ENCODE measurements around the gene EID3.
"Not testable (repeated sequence)": the region's sequence is repeated elsewhere in the genome, so short reads cannot be mapped to it uniquely, and the experiment has no call there.

Gene EID3

DNA sequence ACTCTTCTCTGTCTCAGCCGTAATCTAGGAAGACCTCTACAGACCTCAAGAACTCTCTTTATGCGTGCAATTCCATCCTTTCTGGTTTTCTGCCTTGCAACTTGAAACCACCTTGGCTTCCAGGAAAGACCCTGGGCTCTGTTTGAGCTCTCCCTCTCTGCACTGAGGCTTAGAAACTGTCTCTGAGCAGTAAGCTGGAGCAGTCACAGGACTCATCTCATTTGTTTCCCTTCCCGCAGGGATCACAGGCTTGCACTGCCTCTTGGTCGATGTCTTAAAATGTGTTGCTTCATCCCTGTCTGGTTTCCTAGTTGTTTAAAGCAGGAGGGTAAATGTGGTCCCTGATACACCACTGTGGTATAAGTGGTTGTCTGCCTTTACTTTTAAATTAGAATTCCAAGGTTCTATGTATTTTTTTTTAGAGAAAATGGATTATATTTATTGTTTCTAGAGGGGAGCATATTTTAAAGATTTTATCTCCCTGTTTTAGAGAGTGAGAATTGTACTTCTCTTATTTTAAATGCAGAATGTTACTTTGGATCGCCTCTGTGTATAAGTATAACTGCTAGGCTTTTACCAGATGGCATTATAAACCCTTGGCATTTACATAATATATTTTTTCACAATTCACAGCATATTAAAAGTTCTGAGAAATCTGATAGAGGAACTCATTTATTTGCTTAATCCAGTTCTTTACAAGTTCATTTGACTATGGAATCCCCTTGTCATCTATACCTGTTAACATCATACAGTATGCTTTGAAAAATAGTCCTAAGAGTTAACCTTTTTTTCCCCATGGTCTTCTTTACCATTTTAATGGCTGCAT lies 26.4 kb downstream of the EID3 start:
- no peak for DNase-seq
- Mint-ChIP-seq H3K4me3 (no peak overlapping the region), H3K9me3 (no peaks in the 10 kb centered on the region), H3K27ac (peak overlapping the region; percentile 42), H3K36me3 (peaks cover 38% of the 10 kb centered on the region), H3K4me1 (no peaks in the 10 kb centered on the region), H3K27me3 (no peaks in the 10 kb centered on the region)
- CTCF ChIA-PET, result interaction anchor here (1.0 kb wide), 1 partner anchor 9 kb away, joined by 4 read pairs; no protein-coding TSS in a partner anchor

GRCh38 chr12:104331376-104331775 lies 27.8 kb downstream of the EID3 start:
- H3K27ac Mint-ChIP-seq, result no peak overlapping the region
- CTCF ChIA-PET, result no interaction called here
- H3K4me3 Mint-ChIP-seq, result no peak overlapping the region
- no peak for DNase-seq
- H3K9me3 Mint-ChIP-seq, result no peaks in the 10 kb centered on the region
- H3K4me1 Mint-ChIP-seq, result no peaks in the 10 kb centered on the region
- no peaks in the 10 kb centered on the region for H3K27me3 Mint-ChIP-seq
- H3K36me3 Mint-ChIP-seq, result peaks cover 34% of the 10 kb centered on the region

GRCh38 chr12:104332273-104332672 lies 28.7 kb downstream of the EID3 start:
- DNase-seq, CTCF ChIA-PET, H3K4me3 Mint-ChIP-seq, H3K27me3 Mint-ChIP-seq, H3K27ac Mint-ChIP-seq, H3K9me3 Mint-ChIP-seq, H3K4me1 Mint-ChIP-seq: not testable (repeated sequence)
- peaks cover 29% of the 10 kb centered on the region for H3K36me3 Mint-ChIP-seq

- Mint-ChIP-seq H3K9me3 (no peaks in the 10 kb centered on the region), H3K27ac (peak overlapping the region; percentile 12)
- CTCF ChIA-PET, result no interaction called here
Measured at GRCh38 chr12:104333692-104334255, 30.2 kb downstream of the EID3 start.

DNA sequence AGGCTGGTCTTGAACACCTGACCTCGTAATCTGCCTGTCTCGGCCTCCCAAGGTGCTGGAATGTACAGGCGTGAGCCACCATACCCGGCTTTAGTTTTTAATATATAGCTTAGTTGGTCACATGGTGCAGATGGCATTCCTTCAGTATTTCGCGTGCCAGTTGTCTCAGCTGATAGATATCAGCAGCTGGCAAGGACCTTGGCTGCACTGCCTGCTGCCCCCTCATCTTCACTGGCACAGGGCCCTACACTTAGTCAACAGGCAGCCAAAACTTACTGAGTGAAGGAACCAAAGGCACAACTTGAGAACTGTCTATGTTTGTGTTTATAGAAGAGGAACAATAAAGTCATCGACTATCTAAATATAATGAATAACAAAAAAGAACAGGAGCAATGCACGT lies 31.0 kb downstream of the EID3 start:
- Mint-ChIP-seq H3K4me1 (no peaks in the 10 kb centered on the region), H3K36me3 (peaks cover 27% of the 10 kb centered on the region), H3K4me3 (no peak overlapping the region), H3K9me3 (no peaks in the 10 kb centered on the region), H3K27me3 (no peaks in the 10 kb centered on the region), H3K27ac (no peak overlapping the region)
- CTCF ChIA-PET, result no interaction called here
- DNase-seq, result no peak

More at GRCh38 chr12:104333692-104334255, 30.2 kb downstream of the EID3 start:
- Mint-ChIP-seq H3K36me3 (peaks cover 24% of the 10 kb centered on the region), H3K27me3 (no peaks in the 10 kb centered on the region), H3K4me3 (no peak overlapping the region), H3K4me1 (no peaks in the 10 kb centered on the region)
- no peak for DNase-seq

- CTCF ChIA-PET, result interaction anchor here (1.2 kb wide), 1 partner anchor 120 kb away, joined by 5 read pairs; the partner anchor contains the start of gene TXNRD1
- H3K27me3 Mint-ChIP-seq, result no peaks in the 10 kb centered on the region
- H3K4me1 Mint-ChIP-seq, result no peaks in the 10 kb centered on the region
- no peak overlapping the region for H3K4me3 Mint-ChIP-seq
- peaks cover 40% of the 10 kb centered on the region for H3K36me3 Mint-ChIP-seq
- no peak overlapping the region for H3K27ac Mint-ChIP-seq
- H3K9me3 Mint-ChIP-seq, result no peaks in the 10 kb centered on the region
- no peak for DNase-seq
Measured at GRCh38 chr12:104336115-104336514, 32.6 kb downstream of the EID3 start.

GRCh38 chr12:104337030-104337558 lies 33.6 kb downstream of the EID3 start:
- no peaks in the 10 kb centered on the region for H3K27me3 Mint-ChIP-seq
- no peak for DNase-seq
- H3K36me3 Mint-ChIP-seq, result peaks cover 42% of the 10 kb centered on the region
- CTCF ChIA-PET, result interaction anchor here (1.0 kb wide), 1 partner anchor 9 kb away, joined by 3 read pairs; no protein-coding TSS in a partner anchor
- H3K9me3 Mint-ChIP-seq, result no peaks in the 10 kb centered on the region
- no peak overlapping the region for H3K27ac Mint-ChIP-seq
- no peaks in the 10 kb centered on the region for H3K4me1 Mint-ChIP-seq
- no peak overlapping the region for H3K4me3 Mint-ChIP-seq

DNA sequence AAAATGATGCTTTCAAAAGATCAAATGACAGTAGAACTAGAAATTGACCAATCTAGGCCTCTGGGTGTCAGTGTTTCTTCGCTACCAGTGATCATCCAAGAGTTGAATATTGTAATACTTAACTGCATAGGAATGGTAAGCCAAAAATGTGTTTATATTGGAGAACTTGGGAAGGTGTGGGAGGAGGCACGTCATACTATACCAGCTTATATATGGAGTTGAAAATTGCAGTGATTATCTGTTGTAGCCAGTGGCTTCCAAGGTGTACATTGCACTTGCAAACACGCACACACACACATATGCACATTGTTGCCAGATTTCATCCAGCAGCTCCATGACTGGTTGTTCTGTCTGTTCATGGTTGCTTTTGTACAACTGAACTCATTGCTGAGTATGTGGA lies 36.1 kb downstream of the EID3 start:
- no peak for DNase-seq
- CTCF ChIA-PET, result interaction anchor here (0.8 to 1.5 kb wide), 3 partner anchors 9 to 52 kb away, joined by 3 to 5 read pairs (median 4); no protein-coding TSS in a partner anchor
- Mint-ChIP-seq H3K4me3 (no peak overlapping the region), H3K4me1 (no peaks in the 10 kb centered on the region), H3K27me3 (no peaks in the 10 kb centered on the region), H3K36me3 (peaks cover 40% of the 10 kb centered on the region), H3K9me3 (no peaks in the 10 kb centered on the region), H3K27ac (no peak overlapping the region)

- Mint-ChIP-seq H3K4me3 (no peak overlapping the region), H3K4me1 (no peaks in the 10 kb centered on the region), H3K27me3 (no peaks in the 10 kb centered on the region), H3K36me3 (peaks cover 37% of the 10 kb centered on the region), H3K9me3 (no peaks in the 10 kb centered on the region), H3K27ac (no peak overlapping the region)
- CTCF ChIA-PET, result no interaction called here
- DNase-seq, result no peak
Measured at GRCh38 chr12:104340177-104340576, 36.6 kb downstream of the EID3 start.

GRCh38 chr12:104340925-104341611 lies 37.5 kb downstream of the EID3 start:
- Mint-ChIP-seq H3K27me3 (no peaks in the 10 kb centered on the region), H3K4me1 (no peaks in the 10 kb centered on the region), H3K9me3 (no peaks in the 10 kb centered on the region), H3K27ac (no peak overlapping the region), H3K36me3 (peaks cover 38% of the 10 kb centered on the region), H3K4me3 (no peak overlapping the region)
- CTCF ChIA-PET, result interaction anchor here (1.0 kb wide), 1 partner anchor 141 kb away, joined by 3 read pairs; no protein-coding TSS in a partner anchor
- DNase-seq, result no peak

GRCh38 chr12:104342147-104342546 lies 38.6 kb downstream of the EID3 start:
- CTCF ChIA-PET, result interaction anchor here (0.7 kb wide), 1 partner anchor 53 kb away, joined by 3 read pairs; no protein-coding TSS in a partner anchor
- DNase-seq, result no peak
- Mint-ChIP-seq H3K27ac (no peak overlapping the region), H3K4me1 (no peaks in the 10 kb centered on the region), H3K9me3 (no peaks in the 10 kb centered on the region), H3K27me3 (no peaks in the 10 kb centered on the region), H3K4me3 (no peak overlapping the region), H3K36me3 (peaks cover 39% of the 10 kb centered on the region)

DNA sequence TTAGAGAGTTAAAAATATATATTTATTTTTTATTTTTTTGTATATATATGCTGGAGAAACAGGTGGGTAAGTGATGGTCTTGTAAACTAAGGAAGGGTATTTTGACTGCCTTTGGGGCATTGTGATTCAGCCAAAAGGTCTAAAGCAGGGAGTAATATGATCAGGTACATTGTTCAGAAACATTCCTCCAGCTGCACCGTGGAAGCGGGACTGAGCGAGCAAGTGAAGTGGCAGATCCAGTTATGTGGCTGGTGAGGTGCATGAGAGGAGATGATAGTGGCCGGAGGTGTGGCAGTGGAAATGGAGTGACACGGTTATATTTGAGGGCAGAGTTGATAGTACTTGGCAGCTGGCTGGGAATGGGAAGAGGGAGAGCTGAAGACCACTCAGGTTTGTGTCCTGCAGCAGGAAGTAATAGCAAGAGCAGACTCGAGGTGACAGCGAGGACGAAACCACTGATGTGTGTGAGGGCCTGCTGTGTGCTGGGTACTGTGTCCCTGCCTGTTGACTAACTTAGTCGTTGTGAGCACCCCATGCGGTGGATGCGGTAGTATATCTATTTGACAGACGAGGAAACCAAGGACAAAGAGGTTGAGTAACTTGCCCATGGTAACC lies 39.2 kb downstream of the EID3 start:
- peaks cover 43% of the 10 kb centered on the region for H3K36me3 Mint-ChIP-seq
- no peak overlapping the region for H3K4me3 Mint-ChIP-seq
- H3K27me3 Mint-ChIP-seq, result no peaks in the 10 kb centered on the region
- DNase-seq, result no peak
- no peaks in the 10 kb centered on the region for H3K4me1 Mint-ChIP-seq
- CTCF ChIA-PET, result interaction anchor here (1.1 to 1.5 kb wide), 2 partner anchors 9 to 16 kb away, joined by 3 read pairs; no protein-coding TSS in a partner anchor
- no peaks in the 10 kb centered on the region for H3K9me3 Mint-ChIP-seq
- no peak overlapping the region for H3K27ac Mint-ChIP-seq

- Mint-ChIP-seq H3K36me3 (peaks cover 46% of the 10 kb centered on the region), H3K9me3 (no peaks in the 10 kb centered on the region), H3K27ac (no peak overlapping the region), H3K4me1 (no peaks in the 10 kb centered on the region), H3K4me3 (no peak overlapping the region), H3K27me3 (no peaks in the 10 kb centered on the region)
- no peak for DNase-seq
- CTCF ChIA-PET, result interaction anchor here (0.7 to 1.5 kb wide), 3 partner anchors 12 to 14 kb away, joined by 3 to 4 read pairs (median 3); no protein-coding TSS in a partner anchor
Measured at GRCh38 chr12:104344682-104345081, 41.1 kb downstream of the EID3 start.

Data from activated naive CD4-positive, alpha-beta T cell treated with anti-CD3 and anti-CD28 coated beads, Interleukin-2, amount 10 ng/mL, durations not matched to agents 7 days and 5 days (primary cell).